Right ventricle myocardium inferior (tissue), 1 donor: Measurements from ENCODE around the gene CATSPERB. TPM values are rescaled to one million over a fixed set of nuclear protein-coding genes. Genes with fewer than 3 reads are reported as not detected.
"Not testable (repeated sequence)": the region's sequence is repeated elsewhere in the genome, so short reads cannot be mapped to it uniquely, and the experiment has no call there.

Source experiments
- ATAC-seq: fragments of 200-7000 bp; cut with Tn5 transposase; one replicate; pipeline ENCODE4 v1.9.1; 2020; ENCODE audit warnings: mild to moderate bottlenecking, moderate library complexity
- DNase-seq: peaks from one replicate; pipeline ENCODE4 v3.0.0; 2021; ENCODE audit errors: missing footprints
- intact Hi-C: fragments of 100-400 bp; cut with DNase I; formaldehyde crosslinking; loops from one replicate; pipeline ENCODE4 v1.11.0; 2022
- long read RNA-seq: library from polyadenylated mRNA; unstranded; transcript quantifications from one replicate; pipeline ENCODE4 v2.0.0, GENCODE V29; 2021
- total RNA-seq: library from RNA; stranded (reverse); fragmentation: NEBNext Ultra II Directional; extraction: Animal tissue kit (Norgen Biotek cat#: 25700); gene quantifications from one replicate; pipeline ENCODE4 v1.2.1, GENCODE V29; 2021
- donor health status: DM: no; HTN: yes; CAD: no; lungs with severe emphysema.

Gene CATSPERB
- total RNA-seq = 2.4 TPM
- long read RNA-seq = 0 reads

DNA sequence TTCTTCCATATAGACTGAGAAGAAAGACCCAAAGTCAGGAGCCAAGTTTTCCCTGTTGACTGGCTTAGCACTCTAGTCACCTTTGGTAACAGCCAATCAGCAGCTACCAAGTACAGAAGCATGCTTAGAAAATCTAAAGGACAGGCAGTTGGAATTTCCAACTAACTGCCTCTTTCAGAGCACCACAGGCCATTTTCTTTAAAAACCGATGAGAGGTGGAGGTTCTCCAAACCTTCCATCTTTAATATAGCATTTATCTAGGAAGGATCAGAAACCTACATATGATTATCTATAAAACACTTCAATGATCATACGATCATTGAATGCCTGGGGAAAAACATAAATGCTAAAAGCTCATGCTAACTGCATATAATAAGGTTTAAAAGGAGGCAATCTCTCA is at the start of gene CATSPERB:
Gene CATSPERB (minus strand): TSS at position 101 of the 400 bp plus-strand sequence. CDS start 2,607 bp downstream, outside the sequence.
- no peak for ATAC-seq
- DNase-seq = no peak
- intact Hi-C loops = no loop called here

- no peak for DNase-seq
- intact Hi-C loops = no loop called here
Observed at GRCh38 chr14:91780452-91780851, 48.6 kb upstream of the CATSPERB start.

GRCh38 chr14:91778217-91778616 is 46.3 kb upstream of the CATSPERB start:
- ATAC-seq (no peak), DNase-seq (no peak)
- intact Hi-C loops = no loop called here

More at GRCh38 chr14:91780452-91780851, 48.6 kb upstream of the CATSPERB start:
- no peak for ATAC-seq

DNA sequence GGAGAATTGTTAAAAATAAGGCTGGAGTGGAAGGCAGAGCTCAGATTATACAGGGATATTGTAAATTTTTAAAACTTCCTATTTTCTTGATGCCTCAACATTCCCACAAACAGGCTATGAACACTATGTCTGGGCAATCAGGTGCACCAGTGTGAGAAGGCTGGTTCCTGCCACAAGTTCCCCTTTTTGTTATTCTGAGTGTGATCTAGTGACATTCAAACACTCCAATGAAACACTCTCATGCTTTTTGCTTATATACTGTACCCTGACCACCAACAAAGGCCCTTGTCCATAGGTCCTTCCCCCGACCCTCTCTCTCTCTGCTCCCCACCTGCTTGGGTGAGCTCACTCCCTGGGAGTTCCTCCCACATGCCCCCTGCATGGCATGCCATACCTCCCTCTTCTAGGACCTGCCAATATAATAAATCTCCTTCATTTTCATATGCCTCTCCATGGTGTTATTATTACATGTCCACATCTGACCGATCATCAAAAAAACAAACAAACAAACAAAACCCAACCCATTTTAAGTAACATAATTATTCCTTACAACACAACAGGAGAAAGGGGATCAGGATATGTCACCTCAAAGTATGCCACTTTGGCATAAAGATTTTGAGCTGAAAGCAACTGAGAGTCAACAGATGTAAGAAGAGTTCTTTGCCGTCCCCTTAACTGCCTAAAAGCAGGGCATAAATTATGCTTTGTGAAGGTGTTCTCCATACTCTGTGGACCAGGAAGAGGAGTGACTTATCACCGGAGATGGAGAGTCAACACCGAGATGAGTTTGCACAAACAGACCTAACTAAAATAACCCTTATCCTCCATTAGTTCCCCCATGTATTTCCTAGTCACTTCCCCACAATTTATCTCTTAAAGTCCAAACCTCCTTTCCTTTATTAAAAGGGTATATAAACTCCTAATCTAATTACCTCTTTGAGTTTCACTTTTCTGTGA is 42.5 kb upstream of the CATSPERB start:
- no peak for DNase-seq
- intact Hi-C loops = no loop called here
- ATAC-seq = no peak

- intact Hi-C loops = no loop called here
- no peak for DNase-seq
- no peak for ATAC-seq
Observed at GRCh38 chr14:91770185-91770584, 38.3 kb upstream of the CATSPERB start.

DNA sequence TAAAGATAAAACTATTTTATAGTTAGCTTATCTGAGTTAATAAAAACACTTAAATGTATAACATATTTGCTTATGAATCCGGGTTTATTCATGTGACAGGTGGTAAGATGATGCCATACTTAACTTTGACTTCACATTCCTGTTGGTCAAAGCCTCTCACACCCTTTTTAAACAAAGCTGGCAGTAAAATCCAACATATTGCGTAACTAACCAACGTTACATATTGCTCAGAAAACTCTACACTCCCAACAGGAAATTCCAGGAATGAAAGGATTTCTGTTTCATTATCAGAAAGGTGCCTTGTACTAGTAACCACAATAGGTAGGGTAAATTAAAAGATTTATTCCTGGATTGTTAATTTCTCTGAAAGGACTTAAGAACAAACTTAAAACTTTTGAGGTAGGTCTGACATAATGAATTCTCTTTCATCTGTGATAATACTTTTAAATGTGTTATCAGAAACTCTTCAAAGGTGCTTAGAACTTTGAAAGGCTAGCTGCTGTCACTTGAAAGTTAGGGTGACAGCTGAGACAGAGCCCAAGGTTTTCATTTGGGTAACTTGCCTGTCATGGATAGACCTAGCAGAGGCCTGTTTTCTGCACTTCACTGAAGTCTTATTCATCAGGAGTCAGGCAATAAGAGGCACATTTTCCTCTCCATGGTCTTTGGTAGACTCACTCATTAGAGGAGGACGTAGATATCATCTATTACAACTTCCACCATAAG is 23.8 kb upstream of the CATSPERB start:
- intact Hi-C loops = no loop called here
- ATAC-seq (no peak), DNase-seq (no peak)

DNA sequence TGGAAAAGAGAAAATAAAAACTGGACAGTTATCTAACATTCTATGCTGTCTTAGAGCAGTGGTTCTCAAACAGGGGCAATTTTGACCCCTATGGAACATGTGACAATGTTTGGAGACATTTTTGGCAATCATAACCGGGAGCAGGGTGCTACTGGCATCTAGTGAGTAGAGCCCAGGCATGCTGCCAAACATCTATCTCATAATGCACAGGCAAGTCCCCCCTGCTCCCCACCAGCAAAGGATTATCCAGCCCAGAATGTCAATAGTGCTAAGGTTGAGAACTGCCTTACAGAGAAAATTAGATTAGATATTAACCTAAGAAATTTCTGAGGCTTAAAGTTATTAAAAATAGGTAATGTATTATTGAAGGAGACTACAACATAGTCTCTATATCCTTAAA is 22.9 kb upstream of the CATSPERB start:
- intact Hi-C loops = no loop called here
- ATAC-seq (no peak), DNase-seq (no peak)

- ATAC-seq (peak; percentile 42), DNase-seq (no peak)
- intact Hi-C loops = no loop called here
Observed at GRCh38 chr14:91754185-91754584, 22.3 kb upstream of the CATSPERB start.

GRCh38 chr14:91753501-91754128 is 21.7 kb upstream of the CATSPERB start:
- intact Hi-C loops = no loop called here
- no peak for DNase-seq
- ATAC-seq = no peak

DNA sequence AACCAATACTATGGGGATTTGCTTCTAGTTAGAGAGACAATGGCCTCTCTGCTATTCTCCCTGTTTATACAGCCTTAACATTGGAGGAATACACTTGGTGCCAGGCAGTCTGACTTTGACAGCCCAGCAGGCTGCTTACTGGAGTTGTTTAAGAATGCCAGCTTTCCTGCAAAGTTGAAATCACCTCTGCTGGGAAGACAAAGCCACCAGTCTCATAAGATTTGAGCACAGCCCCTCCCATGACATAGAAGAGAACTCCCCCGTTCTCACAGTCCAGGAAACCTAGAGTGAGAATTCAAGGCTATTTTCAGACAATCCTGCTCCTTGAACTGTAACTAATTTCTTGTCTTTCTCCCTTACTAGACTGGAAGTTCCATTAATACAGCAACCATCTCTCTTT is 21.1 kb upstream of the CATSPERB start:
- ATAC-seq (no peak), DNase-seq (no peak)
- intact Hi-C loops = no loop called here

DNA sequence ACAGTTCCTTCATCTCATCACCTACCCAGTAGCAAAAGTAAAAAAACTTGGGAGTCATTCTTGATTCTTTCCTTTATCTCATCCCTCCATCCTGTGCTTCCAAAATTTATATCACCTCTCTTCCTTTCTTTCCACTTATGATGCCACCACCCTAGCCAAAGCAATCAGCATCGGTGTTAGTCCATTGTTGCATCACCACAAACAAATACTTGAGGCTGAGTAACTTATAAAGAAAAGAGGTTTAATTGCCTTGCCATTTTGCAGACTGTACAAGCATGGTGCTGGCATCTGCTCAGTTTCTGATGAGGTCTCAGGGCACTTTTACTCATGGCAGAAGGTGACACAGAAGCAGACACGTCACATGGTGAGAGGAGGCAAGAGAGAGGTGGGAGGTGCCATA is 19.8 kb upstream of the CATSPERB start:
- intact Hi-C loops = no loop called here
- ATAC-seq (no peak), DNase-seq (no peak)

GRCh38 chr14:91750634-91751198 is 18.8 kb upstream of the CATSPERB start:
- no peak for DNase-seq

GRCh38 chr14:91749868-91750267 is 18.0 kb upstream of the CATSPERB start:
- ATAC-seq = no peak
- DNase-seq = no peak
- intact Hi-C loops = no loop called here

More at GRCh38 chr14:91750634-91751198, 18.8 kb upstream of the CATSPERB start:
- intact Hi-C loops = no loop called here
- no peak for ATAC-seq

GRCh38 chr14:91748049-91748448 is 16.2 kb upstream of the CATSPERB start:
- DNase-seq (no peak), ATAC-seq (no peak)
- intact Hi-C loops = no loop called here

DNA sequence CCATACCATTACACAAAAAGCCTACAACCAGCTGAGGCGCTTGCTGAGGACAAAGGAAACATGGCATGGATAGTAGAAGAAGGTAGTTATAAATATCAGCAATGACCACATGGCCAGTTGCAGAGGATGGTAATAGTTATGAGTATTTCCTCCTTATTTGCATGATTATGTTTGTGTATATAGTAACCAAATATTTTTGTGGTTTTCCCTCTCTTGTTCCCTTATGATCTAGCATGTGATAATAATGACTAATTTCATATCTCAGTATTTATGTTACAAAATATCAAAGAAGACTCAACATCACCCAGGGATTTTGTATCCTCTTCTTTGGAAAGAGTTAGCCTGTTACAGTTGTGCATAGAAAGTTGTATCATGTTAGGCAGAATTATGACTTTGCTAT is 13.5 kb upstream of the CATSPERB start:
- DNase-seq = no peak
- intact Hi-C loops = no loop called here
- ATAC-seq = no peak

- ATAC-seq (no peak), DNase-seq (no peak)
- intact Hi-C loops = no loop called here
Observed at GRCh38 chr14:91744068-91744480, 12.2 kb upstream of the CATSPERB start.

GRCh38 chr14:91743305-91743653 is 11.4 kb upstream of the CATSPERB start:
- no peak for DNase-seq
- no peak for ATAC-seq
- intact Hi-C loops = no loop called here

GRCh38 chr14:91742621-91743304 is 10.9 kb upstream of the CATSPERB start:
- ATAC-seq = no peak
- intact Hi-C loops = no loop called here
- DNase-seq = no peak

DNA sequence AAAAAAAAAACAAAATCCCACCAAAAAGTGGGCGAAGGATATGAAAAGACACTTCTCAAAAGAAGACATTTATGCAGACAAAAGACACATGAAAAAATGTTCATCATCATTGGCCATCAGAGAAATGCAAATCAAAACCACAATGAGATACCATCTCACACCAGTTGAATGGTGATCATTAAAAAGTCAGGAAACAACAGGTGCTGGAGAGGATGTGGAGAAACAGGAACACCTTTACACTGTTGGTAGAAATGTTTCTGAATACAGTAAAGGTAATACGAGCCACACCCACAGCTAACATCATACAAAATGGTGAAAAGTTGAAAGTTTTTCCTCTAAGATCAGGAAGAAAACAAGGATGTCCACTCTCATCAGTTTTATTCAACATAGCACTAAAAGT is 8.0 kb upstream of the CATSPERB start:
- ATAC-seq, DNase-seq, intact Hi-C loops: not testable (repeated sequence)
